MM.1S (cell line): ENCODE measurements around the gene SLC17A8.

Experiments used
- EZH2 ChIP-seq: fragments of 300-600 bp; sonication (generic); optimal IDR thresholded peaks from 2 replicates; pipeline ENCODE3; 2017; ENCODE audit warnings: low read depth, mild to moderate bottlenecking, antibody characterized with exemption, low read length, mixed read lengths
- EZH2phosphoT487 ChIP-seq: fragments of 300-600 bp; sonication (generic); IDR thresholded peaks from 2 replicates; pipeline ENCODE4 v1.6.1; 2018; ENCODE audit warnings: antibody characterized with exemption, low read length
- TF ChIP-seq, protein P1 (sequence below): fragments of 300-600 bp; sonication (generic); IDR thresholded peaks from 2 replicates; pipeline ENCODE4 v1.5.1; 2016; ENCODE audit warnings: antibody characterized with exemption, low read length, mixed read lengths

- TF ChIP-seq, protein P1, sequence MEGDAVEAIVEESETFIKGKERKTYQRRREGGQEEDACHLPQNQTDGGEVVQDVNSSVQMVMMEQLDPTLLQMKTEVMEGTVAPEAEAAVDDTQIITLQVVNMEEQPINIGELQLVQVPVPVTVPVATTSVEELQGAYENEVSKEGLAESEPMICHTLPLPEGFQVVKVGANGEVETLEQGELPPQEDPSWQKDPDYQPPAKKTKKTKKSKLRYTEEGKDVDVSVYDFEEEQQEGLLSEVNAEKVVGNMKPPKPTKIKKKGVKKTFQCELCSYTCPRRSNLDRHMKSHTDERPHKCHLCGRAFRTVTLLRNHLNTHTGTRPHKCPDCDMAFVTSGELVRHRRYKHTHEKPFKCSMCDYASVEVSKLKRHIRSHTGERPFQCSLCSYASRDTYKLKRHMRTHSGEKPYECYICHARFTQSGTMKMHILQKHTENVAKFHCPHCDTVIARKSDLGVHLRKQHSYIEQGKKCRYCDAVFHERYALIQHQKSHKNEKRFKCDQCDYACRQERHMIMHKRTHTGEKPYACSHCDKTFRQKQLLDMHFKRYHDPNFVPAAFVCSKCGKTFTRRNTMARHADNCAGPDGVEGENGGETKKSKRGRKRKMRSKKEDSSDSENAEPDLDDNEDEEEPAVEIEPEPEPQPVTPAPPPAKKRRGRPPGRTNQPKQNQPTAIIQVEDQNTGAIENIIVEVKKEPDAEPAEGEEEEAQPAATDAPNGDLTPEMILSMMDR: no peak
- no peak for TF ChIP-seq EZH2
- no peak for TF ChIP-seq EZH2phosphoT487
Observed at GRCh38 chr12:100442403-100442802, 85.5 kb downstream of the SLC17A8 start.
